Brain microvascular endothelial cell (primary cell): ENCODE data around the gene KCNG1.

ENCODE experiments used
- DNase-seq: peaks from one replicate; pipeline ENCODE4 v3.0.0-alpha.2; 2020
- H3K27ac ChIP-seq: fragments of 250-450 bp; sonication (Bioruptor Pico); 2 replicates; pipeline ENCODE4 v1.5.1; 2020; ENCODE audit warnings: mild to moderate bottlenecking, moderate library complexity
- H3K27me3 ChIP-seq: fragments of 250-450 bp; sonication (Bioruptor Pico); replicated peaks from 2 replicates; pipeline ENCODE4 v1.5.1; 2020; ENCODE audit warnings: mild to moderate bottlenecking
- H3K36me3 ChIP-seq: fragments of 250-450 bp; sonication (Bioruptor Pico); replicated peaks from 2 replicates; pipeline ENCODE4 v1.5.1; 2020; ENCODE audit warnings: mild to moderate bottlenecking
- H3K4me3 ChIP-seq: 2 replicates; pipeline ENCODE4 v1.5.1; 2011; ENCODE audit warnings: low read depth, mild to moderate bottlenecking, control low read depth, low read length, moderate library complexity
- in situ Hi-C: cut with HindIII; loops from 2 replicates; pipeline ENCODE4 v1.10.0; 2017; ENCODE audit warnings: low sequenced_read_pairs, low pct_ligation_motif_present
- TF ChIP-seq, protein P1 (sequence below): IDR thresholded peaks from 2 replicates; pipeline ENCODE4 v1.5.1; 2011; ENCODE audit warnings: low read depth, mild to moderate bottlenecking, moderate library complexity, low read length, control low read depth, inconsistent platforms; ENCODE audit errors: missing control alignments

Gene KCNG1

GRCh38 chr20:51034988-51035656 lies 12.2 kb upstream of the KCNG1 start:
- H3K27ac ChIP-seq = no peak overlapping the region
- H3K27me3 ChIP-seq = no peaks in the 10 kb centered on the region
- H3K36me3 ChIP-seq = no peaks in the 10 kb centered on the region
- H3K4me3 ChIP-seq = no peak overlapping the region
- in situ Hi-C loops = no loop called here
- no peak for DNase-seq
- TF ChIP-seq, protein P1, sequence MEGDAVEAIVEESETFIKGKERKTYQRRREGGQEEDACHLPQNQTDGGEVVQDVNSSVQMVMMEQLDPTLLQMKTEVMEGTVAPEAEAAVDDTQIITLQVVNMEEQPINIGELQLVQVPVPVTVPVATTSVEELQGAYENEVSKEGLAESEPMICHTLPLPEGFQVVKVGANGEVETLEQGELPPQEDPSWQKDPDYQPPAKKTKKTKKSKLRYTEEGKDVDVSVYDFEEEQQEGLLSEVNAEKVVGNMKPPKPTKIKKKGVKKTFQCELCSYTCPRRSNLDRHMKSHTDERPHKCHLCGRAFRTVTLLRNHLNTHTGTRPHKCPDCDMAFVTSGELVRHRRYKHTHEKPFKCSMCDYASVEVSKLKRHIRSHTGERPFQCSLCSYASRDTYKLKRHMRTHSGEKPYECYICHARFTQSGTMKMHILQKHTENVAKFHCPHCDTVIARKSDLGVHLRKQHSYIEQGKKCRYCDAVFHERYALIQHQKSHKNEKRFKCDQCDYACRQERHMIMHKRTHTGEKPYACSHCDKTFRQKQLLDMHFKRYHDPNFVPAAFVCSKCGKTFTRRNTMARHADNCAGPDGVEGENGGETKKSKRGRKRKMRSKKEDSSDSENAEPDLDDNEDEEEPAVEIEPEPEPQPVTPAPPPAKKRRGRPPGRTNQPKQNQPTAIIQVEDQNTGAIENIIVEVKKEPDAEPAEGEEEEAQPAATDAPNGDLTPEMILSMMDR = no peak

GRCh38 chr20:51034476-51034875 lies 11.6 kb upstream of the KCNG1 start:
- Histone ChIP-seq H3K4me3 (no peak overlapping the region), H3K27ac (peak overlapping the region; percentile 72)
- in situ Hi-C loops = no loop called here

DNA sequence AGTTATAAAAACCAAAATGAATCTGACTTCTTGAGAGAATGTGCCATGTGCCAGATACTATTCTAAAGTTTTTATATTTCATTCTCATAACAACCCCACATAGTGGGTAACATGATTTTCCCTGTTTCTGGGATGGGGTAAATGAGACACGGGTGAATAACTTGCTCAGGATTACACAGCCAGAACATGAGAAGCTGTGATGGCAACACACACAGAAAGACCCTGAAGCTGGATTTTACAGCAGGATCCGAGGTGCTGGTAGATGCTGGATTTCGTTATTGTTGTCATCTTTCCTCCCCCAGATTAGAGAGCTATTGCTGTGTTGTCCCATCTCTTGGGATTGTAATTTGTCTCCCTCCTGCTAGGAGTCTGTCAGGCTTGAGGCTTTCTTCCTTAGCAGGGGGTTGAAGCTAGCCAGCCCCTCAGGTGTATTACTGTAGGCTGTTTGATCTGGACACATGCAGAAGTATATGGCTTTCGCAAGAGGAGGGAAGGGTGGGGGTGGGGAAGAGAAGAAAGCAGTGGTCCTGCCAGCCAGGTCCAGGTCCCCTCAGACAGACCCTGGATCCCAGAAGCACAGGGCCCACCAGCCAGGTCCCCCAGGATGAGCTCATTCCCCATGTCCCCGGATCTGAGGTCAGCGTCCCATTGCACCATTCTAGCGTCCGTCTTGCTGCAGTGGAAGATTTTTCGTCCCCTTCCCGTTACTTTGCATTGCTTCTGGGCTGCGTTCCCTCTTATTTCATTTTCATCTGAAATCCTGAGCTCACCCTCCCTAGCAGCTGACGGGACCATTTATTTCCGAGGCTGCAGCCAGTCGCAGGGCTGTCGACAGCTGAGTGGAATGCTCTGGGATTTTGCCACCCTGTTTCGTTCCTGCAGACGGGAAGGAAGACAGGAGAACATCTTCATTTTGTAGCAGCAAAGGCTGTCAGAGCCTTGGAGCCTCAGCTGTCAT lies 7.3 kb upstream of the KCNG1 start:
- Histone ChIP-seq H3K4me3 (no peak overlapping the region), H3K27ac (no peak overlapping the region), H3K27me3 (peaks cover 6% of the 10 kb centered on the region), H3K36me3 (no peaks in the 10 kb centered on the region)
- TF ChIP-seq, protein P1 = no peak
- DNase-seq = no peak
- in situ Hi-C loops = no loop called here

More at GRCh38 chr20:51034476-51034875, 11.6 kb upstream of the KCNG1 start:
- peaks cover 2% of the 10 kb centered on the region for H3K27me3 ChIP-seq
- H3K36me3 ChIP-seq = no peaks in the 10 kb centered on the region
- TF ChIP-seq, protein P1 = no peak
- no peak for DNase-seq

DNA sequence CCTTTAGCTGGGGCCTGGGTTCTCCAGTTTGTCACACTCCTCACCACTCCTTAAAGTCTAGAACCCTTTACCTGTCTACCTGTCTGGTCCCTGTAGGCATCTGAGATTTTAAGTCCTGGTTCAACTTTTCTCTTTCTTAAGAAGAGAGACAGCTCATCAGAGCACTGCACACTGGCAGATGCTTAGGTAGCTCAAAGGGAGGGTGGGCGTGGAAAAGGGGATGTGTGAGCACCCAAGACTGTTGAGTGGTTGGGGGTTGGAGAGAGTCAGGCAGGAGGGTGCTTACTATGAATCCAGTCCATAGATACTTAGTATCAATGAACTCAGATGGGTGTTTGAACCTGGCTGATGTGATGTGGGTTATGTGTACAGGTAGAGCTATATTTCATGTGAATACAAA lies 6.6 kb upstream of the KCNG1 start:
- Histone ChIP-seq H3K27ac (no peak overlapping the region), H3K36me3 (no peaks in the 10 kb centered on the region), H3K4me3 (no peak overlapping the region), H3K27me3 (peaks cover 6% of the 10 kb centered on the region)
- no peak for DNase-seq
- TF ChIP-seq, protein P1 = no peak
- in situ Hi-C loops = no loop called here

- H3K27me3 ChIP-seq = peaks cover 6% of the 10 kb centered on the region
- TF ChIP-seq, protein P1 = no peak
- no peak overlapping the region for H3K4me3 ChIP-seq
- no peaks in the 10 kb centered on the region for H3K36me3 ChIP-seq
- in situ Hi-C loops = no loop called here
- no peak overlapping the region for H3K27ac ChIP-seq
- no peak for DNase-seq
These were observed 5.8 kb upstream of the KCNG1 start for GRCh38 chr20:51028616-51029212.
